ENCODE data around the gene GTSF1L.

GTSF1L gene

GRCh38 chr20:43726811-43727338 lies at the start of gene GTSF1L:
Gene GTSF1L, minus strand, starts transcription at chr20:43727002. Its CDS starts 308 bp downstream, at chr20:43726694.
- in situ Hi-C loops (cut with HindIII; ENCODE audit: low sequenced_read_pairs), result no loop called here

GRCh38 chr20:43774754-43775153 lies 48.0 kb upstream of the GTSF1L start:
- in situ Hi-C loops (cut with HindIII; ENCODE audit: low sequenced_read_pairs), result loop anchor here (25.0 kb wide), 2 partner anchors 163 to 313 kb away; no protein-coding TSS in a partner anchor

GRCh38 chr20:43771503-43772190 lies 44.8 kb upstream of the GTSF1L start:
- in situ Hi-C loops (cut with HindIII; ENCODE audit: low sequenced_read_pairs), result loop anchor here (25.0 kb wide), 2 partner anchors 166 to 316 kb away; no protein-coding TSS in a partner anchor

DNA sequence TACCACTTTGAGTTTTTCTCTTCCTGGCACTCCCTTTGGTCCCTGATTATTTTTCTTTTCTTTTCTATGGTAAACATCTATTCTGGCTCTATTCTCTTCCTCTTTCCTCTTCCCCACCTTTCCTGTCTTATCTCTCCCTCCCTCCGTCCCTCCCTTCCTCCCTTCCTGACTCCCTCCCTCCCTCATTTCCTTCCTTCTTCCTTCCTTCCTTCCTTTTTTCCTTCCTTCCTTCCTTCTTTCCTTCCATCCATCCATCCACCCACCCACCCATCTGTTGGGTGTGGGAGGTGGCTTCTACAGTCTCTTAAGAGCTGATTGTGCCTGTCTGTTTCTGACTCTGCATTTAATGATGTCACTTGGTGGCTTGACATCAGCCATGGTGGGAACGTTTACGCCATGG lies 43.5 kb upstream of the GTSF1L start:
- in situ Hi-C loops (cut with HindIII; ENCODE audit: low sequenced_read_pairs), result loop anchor here (25.0 kb wide), 2 partner anchors 167 to 317 kb away; no protein-coding TSS in a partner anchor

DNA sequence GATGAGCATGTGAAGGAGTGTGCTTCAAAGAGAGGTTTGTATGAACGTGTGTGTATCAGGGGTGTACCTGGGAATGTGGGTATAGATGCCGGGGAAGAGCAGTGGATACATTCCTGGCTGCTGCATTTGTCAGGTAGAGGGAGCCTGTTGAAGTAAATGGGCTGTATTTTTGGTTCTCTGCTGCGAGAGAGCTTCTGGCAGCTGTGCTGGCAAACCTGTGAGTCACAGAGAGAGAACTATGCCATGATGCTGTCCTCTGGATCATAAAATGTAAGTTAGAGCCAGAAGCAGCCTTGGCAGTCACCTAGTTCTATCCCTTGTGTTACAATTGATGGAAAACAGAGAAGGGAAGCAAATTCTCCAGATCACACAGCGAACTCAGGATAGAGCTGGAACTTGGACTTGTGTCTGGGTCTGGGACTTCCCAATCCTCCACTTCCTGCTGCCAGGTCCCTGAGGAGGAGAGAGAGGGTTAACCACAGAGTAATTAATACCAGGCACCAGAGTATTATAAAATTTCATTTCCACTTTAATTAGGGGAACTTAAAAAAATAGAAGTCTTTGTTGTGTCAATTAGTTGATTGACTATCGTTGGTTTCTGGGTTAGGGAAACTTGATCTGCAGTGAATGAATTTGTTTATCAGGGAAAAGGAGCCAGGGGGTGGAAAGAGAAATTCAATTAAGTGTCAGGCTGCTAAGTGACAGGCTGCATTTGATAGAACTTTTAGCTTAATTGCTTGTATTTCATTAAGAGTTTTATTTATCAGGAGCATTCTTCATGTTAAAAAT lies 41.1 kb upstream of the GTSF1L start:
- in situ Hi-C loops (cut with HindIII; ENCODE audit: low sequenced_read_pairs), result loop anchor here (25.0 kb wide), 2 partner anchors 169 to 319 kb away; no protein-coding TSS in a partner anchor

- in situ Hi-C loops (cut with HindIII; ENCODE audit: low sequenced_read_pairs), result loop anchor here (25.0 kb wide), 2 partner anchors 170 to 320 kb away; no protein-coding TSS in a partner anchor
Observed at GRCh38 chr20:43766917-43767316, 40.1 kb upstream of the GTSF1L start.

DNA sequence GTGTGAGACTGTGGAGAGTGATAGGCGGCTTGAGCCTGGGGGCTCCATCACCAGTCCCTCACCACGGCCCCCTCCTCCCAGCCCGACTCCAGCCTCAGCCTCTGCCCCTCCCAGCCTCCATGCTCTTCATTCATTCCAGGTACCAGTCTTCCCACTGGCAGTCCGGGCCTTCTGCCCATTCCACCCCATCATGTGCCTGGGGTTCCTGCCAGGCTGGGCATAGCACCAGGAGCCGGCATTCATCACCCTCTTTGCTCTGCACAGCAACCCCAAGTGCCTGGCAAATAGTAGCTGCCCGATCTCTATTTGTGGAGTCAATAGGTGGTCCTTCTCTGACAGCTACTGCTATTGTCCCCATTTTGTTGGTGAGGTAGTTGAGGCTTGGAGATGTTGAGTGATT lies 39.6 kb upstream of the GTSF1L start:
- in situ Hi-C loops (cut with HindIII; ENCODE audit: low sequenced_read_pairs), result loop anchor here (25.0 kb wide), 2 partner anchors 171 to 321 kb away; no protein-coding TSS in a partner anchor

GRCh38 chr20:43765916-43766315 lies 39.1 kb upstream of the GTSF1L start:
- in situ Hi-C loops (cut with HindIII; ENCODE audit: low sequenced_read_pairs), result loop anchor here (25.0 kb wide), 2 partner anchors 171 to 321 kb away; no protein-coding TSS in a partner anchor

GRCh38 chr20:43762911-43763310 lies 36.1 kb upstream of the GTSF1L start:
- in situ Hi-C loops (cut with HindIII; ENCODE audit: low sequenced_read_pairs), result loop anchor here (25.0 kb wide), 2 partner anchors 174 to 324 kb away; no protein-coding TSS in a partner anchor

DNA sequence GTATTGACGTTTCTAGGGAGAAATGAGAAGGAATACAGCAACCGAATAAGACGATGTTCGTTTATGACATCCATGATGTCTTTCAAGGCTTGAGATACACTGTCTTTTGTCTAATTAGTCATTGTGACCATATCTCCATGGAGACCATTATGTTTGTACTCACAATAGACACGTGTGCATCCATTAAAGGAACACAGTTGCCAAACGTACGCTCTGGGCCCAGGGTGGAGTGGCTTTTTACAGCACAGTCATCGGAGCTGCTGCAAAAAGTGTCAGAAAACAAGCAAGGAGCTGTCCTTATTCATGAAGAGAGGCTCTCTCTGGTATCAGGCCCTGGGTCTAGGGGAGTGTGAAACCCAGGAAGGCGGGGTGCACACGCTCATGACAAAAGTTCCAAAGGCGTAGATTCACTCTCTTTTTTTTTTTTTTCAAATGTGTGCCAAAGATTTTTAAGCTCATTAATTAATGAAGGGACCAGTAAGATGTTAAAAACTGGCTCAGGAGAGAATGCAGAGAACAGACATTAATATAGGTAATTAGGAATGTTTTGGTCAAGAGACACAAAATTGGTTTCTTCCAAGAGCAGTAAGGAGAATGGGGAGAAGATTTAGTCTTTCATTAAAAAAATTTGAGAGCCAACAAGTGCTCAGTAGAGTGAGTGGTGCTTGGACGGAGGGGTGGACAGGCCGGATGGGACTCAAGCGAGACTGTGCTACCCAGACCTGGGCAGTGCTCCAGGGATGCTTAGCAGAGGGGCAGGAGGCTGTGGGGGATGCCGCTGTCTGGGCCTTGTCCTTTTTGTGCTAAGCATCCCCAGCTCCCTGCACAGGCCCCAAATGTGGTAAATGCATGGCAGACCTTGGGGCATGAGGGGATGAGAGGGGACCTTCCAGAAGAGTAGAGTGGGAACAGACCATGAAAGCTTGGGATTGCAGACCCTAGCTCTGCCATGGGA lies 34.9 kb upstream of the GTSF1L start:
- in situ Hi-C loops (cut with HindIII; ENCODE audit: low sequenced_read_pairs), result loop anchor here (25.0 kb wide), 2 partner anchors 176 to 326 kb away; no protein-coding TSS in a partner anchor

- in situ Hi-C loops (cut with HindIII; ENCODE audit: low sequenced_read_pairs), result loop anchor here (25.0 kb wide), 2 partner anchors 179 to 329 kb away; no protein-coding TSS in a partner anchor
Observed at GRCh38 chr20:43757888-43758287, 31.1 kb upstream of the GTSF1L start.

GRCh38 chr20:43755851-43756250 lies 29.0 kb upstream of the GTSF1L start:
- in situ Hi-C loops (cut with HindIII; ENCODE audit: low sequenced_read_pairs), result loop anchor here (25.0 kb wide), 2 partner anchors 181 to 331 kb away; no protein-coding TSS in a partner anchor

DNA sequence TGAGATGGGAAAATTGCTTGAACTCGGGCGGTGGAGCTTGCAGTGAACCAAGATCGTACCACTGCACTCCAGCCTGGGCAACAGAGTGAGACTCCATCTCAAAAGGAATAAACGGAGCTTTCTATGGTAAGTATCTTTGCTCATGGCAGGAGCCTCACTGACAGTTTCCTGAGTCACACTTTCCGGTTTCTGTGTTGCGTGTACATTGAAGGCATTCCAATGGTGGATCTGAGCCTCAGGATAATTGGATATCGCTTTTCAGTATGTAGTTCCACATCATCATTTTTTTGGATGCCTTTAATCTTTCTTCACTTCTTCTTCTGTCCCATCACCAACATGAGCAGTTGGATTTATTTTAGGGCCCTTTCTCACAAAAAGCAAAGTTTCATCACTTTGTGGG lies 28.6 kb upstream of the GTSF1L start:
- in situ Hi-C loops (cut with HindIII; ENCODE audit: low sequenced_read_pairs), result loop anchor here (25.0 kb wide), 2 partner anchors 182 to 332 kb away; no protein-coding TSS in a partner anchor

DNA sequence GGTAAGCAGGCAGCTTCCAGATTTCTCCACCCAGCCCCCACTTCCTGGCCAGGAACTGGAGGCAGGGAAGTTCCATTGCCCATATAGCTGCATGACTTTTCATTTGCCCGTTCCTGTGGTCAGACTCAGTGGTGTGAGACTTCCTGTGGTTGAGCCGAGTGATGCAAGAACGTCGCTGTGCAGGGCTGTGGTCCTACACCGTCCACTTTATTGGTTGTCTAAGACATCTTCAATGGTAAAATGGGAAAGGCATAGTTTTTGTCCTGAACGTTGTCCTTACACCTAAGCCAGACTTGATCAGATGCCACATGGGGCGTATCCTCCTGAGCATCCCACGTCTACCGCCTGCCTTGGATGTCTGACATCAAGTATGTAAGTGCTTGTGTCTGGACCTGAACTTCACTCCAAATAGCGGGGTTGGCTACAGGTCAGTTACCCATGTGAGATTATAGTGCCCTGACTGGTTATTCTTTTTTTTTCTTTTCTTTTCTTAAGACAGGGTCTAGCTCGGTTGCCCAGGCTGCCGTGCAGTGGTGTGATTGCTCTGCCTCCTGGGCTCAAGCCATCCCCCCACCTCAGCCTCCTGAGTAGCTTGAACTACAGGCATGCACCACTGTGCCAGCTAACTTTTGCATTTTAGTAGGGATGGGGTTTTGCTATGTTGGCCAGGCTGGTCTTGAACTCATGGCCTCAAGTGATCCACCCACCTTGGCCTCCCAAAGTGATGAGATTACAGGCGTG lies 25.9 kb upstream of the GTSF1L start:
- in situ Hi-C loops (cut with HindIII; ENCODE audit: low sequenced_read_pairs), result loop anchor here (25.0 kb wide), 2 partner anchors 185 to 335 kb away; no protein-coding TSS in a partner anchor

DNA sequence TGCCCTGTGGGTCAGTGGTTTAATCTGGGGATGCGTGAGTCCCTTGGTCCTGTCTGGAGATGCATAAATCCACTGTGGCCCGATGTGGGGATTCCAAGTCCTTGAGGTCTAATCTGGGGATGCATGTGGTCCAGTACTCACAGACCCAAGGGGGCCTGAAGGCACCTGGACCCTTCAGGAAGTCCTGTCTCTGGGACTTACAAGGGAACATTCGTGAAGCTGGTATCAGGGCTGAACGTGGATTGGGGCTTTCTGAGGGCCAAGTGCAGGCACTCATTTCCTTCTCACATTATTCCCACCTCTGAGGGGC lies 25.2 kb upstream of the GTSF1L start:
- in situ Hi-C loops (cut with HindIII; ENCODE audit: low sequenced_read_pairs), result loop anchor here (25.0 kb wide), 2 partner anchors 185 to 335 kb away; no protein-coding TSS in a partner anchor

- in situ Hi-C loops (cut with HindIII; ENCODE audit: low sequenced_read_pairs), result loop anchor here (25.0 kb wide), 2 partner anchors 186 to 336 kb away; no protein-coding TSS in a partner anchor
Observed at GRCh38 chr20:43751167-43752050, 24.6 kb upstream of the GTSF1L start.

GRCh38 chr20:43750774-43751166 lies 24.0 kb upstream of the GTSF1L start:
- in situ Hi-C loops (cut with HindIII; ENCODE audit: low sequenced_read_pairs), result loop anchor here (25.0 kb wide), 2 partner anchors 187 to 337 kb away; no protein-coding TSS in a partner anchor

GRCh38 chr20:43749734-43750294 lies 23.0 kb upstream of the GTSF1L start:
- in situ Hi-C loops (cut with HindIII; ENCODE audit: low sequenced_read_pairs), result loop anchor here (25.0 kb wide), 2 partner anchors 187 to 337 kb away; no protein-coding TSS in a partner anchor

Data from endothelial cell of hepatic sinusoid (primary cell).